Measurements from ENCODE around the gene BRIP1. TPM values are rescaled to one million over a fixed set of nuclear protein-coding genes. Genes with fewer than 3 reads are reported as not detected.
A peak's percentile ranks its signal among the peaks of the same experiment; 100 is the strongest.

Gene BRIP1
- total RNA-seq, 1 experiment from 2014 or later: 30.2 TPM

GRCh38 chr17:61835606-61836005 lies 27.7 kb downstream of the BRIP1 start:
- no peak for TF ChIP-seq EZH2 (IDR thresholded peaks at IDR 0.05; ENCODE audit: borderline replicate concordance, low read depth, low read length, poor library complexity, severe bottlenecking)
- TF ChIP-seq, protein P1, sequence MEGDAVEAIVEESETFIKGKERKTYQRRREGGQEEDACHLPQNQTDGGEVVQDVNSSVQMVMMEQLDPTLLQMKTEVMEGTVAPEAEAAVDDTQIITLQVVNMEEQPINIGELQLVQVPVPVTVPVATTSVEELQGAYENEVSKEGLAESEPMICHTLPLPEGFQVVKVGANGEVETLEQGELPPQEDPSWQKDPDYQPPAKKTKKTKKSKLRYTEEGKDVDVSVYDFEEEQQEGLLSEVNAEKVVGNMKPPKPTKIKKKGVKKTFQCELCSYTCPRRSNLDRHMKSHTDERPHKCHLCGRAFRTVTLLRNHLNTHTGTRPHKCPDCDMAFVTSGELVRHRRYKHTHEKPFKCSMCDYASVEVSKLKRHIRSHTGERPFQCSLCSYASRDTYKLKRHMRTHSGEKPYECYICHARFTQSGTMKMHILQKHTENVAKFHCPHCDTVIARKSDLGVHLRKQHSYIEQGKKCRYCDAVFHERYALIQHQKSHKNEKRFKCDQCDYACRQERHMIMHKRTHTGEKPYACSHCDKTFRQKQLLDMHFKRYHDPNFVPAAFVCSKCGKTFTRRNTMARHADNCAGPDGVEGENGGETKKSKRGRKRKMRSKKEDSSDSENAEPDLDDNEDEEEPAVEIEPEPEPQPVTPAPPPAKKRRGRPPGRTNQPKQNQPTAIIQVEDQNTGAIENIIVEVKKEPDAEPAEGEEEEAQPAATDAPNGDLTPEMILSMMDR (conservative IDR thresholded peaks at IDR 0.05; ENCODE audit: low read depth, low read length): no peak
- ChIA-PET POLR2A (ENCODE audit: low non-redundant PET) (no interaction called here), CTCF (no interaction called here)
- Histone ChIP-seq H3K4me1 (ENCODE audit: insufficient read depth, low read length, poor library complexity, severe bottlenecking) (no peaks in the 10 kb centered on the region), H3K36me3 (ENCODE audit: insufficient read depth, low read length, poor library complexity, severe bottlenecking) (peaks cover 9% of the 10 kb centered on the region), H3K4me3 (ENCODE audit: low read depth, low read length, poor library complexity, severe bottlenecking) (no peak overlapping the region), H3K27ac (ENCODE audit: low read depth, low read length, poor library complexity, severe bottlenecking) (no peak overlapping the region), H3K27me3 (replicated peaks; ENCODE audit: insufficient read depth, low read depth, low read length, poor library complexity) (no peaks in the 10 kb centered on the region), H3K9me3 (ENCODE audit: low read depth, low read length, poor library complexity, severe bottlenecking) (no peaks in the 10 kb centered on the region)
- DNase-seq (ENCODE audit: low spot score): no peak
- no TSS peak for BruUV-seq (replicated peaks)
- intact Hi-C loops (cut with micrococcal nuclease; ENCODE audit: unreplicated experiment): loop anchor here (5.0 kb wide), 1 partner anchor 418 kb away; no protein-coding TSS in a partner anchor

GRCh38 chr17:61834610-61835009 lies 28.7 kb downstream of the BRIP1 start:
- H3K9me3 ChIP-seq (ENCODE audit: low read depth, low read length, poor library complexity, severe bottlenecking): no peaks in the 10 kb centered on the region
- H3K4me3 ChIP-seq (ENCODE audit: low read depth, low read length, poor library complexity, severe bottlenecking): no peak overlapping the region
- H3K27ac ChIP-seq (ENCODE audit: low read depth, low read length, poor library complexity, severe bottlenecking): no peak overlapping the region
- H3K36me3 ChIP-seq (ENCODE audit: insufficient read depth, low read length, poor library complexity, severe bottlenecking): peaks cover 9% of the 10 kb centered on the region
- H3K27me3 ChIP-seq (replicated peaks; ENCODE audit: insufficient read depth, low read depth, low read length, poor library complexity): no peaks in the 10 kb centered on the region
- POLR2A ChIA-PET (ENCODE audit: low non-redundant PET): no interaction called here
- intact Hi-C loops (cut with micrococcal nuclease; ENCODE audit: unreplicated experiment): loop anchor here (5.0 kb wide), 1 partner anchor 417 kb away; no protein-coding TSS in a partner anchor
- CTCF ChIA-PET: no interaction called here
- no TSS peak for BruUV-seq (replicated peaks)
- H3K4me1 ChIP-seq (ENCODE audit: insufficient read depth, low read length, poor library complexity, severe bottlenecking): no peaks in the 10 kb centered on the region
- DNase-seq (ENCODE audit: low spot score): no peak
- TF ChIP-seq EZH2 (IDR thresholded peaks at IDR 0.05; ENCODE audit: borderline replicate concordance, low read depth, low read length, poor library complexity, severe bottlenecking): no peak
- TF ChIP-seq, protein P1 (conservative IDR thresholded peaks at IDR 0.05; ENCODE audit: low read depth, low read length): no peak

GRCh38 chr17:61833536-61834193 lies 29.7 kb downstream of the BRIP1 start:
- peaks cover 9% of the 10 kb centered on the region for H3K36me3 ChIP-seq (ENCODE audit: insufficient read depth, low read length, poor library complexity, severe bottlenecking)
- TF ChIP-seq, protein P1 (conservative IDR thresholded peaks at IDR 0.05; ENCODE audit: low read depth, low read length): no peak
- TF ChIP-seq EZH2 (IDR thresholded peaks at IDR 0.05; ENCODE audit: borderline replicate concordance, low read depth, low read length, poor library complexity, severe bottlenecking): no peak
- CTCF ChIA-PET: interaction anchor here (0.6 kb wide), 1 partner anchor 894 kb away, joined by 3 read pairs; no protein-coding TSS in a partner anchor
- BruUV-seq (replicated peaks): no TSS peak
- DNase-seq (ENCODE audit: low spot score): peak; percentile 52
- intact Hi-C loops (cut with micrococcal nuclease; ENCODE audit: unreplicated experiment): no loop called here
- no peak overlapping the region for H3K27ac ChIP-seq (ENCODE audit: low read depth, low read length, poor library complexity, severe bottlenecking)
- H3K27me3 ChIP-seq (replicated peaks; ENCODE audit: insufficient read depth, low read depth, low read length, poor library complexity): no peaks in the 10 kb centered on the region
- no peaks in the 10 kb centered on the region for H3K4me1 ChIP-seq (ENCODE audit: insufficient read depth, low read length, poor library complexity, severe bottlenecking)
- H3K4me3 ChIP-seq (ENCODE audit: low read depth, low read length, poor library complexity, severe bottlenecking): no peak overlapping the region
- POLR2A ChIA-PET (ENCODE audit: low non-redundant PET): interaction anchor here (0.6 kb wide), 2 partner anchors 288 to 317 kb away, joined by 6 to 10 read pairs; no protein-coding TSS in a partner anchor
- H3K9me3 ChIP-seq (ENCODE audit: low read depth, low read length, poor library complexity, severe bottlenecking): no peaks in the 10 kb centered on the region

Data from A673 (cell line).